ENCODE results near the gene IL25.
A peak's percentile ranks its signal among the peaks of the same experiment; 100 is the strongest.
"Not testable (repeated sequence)": the region's sequence is repeated elsewhere in the genome, so short reads cannot be mapped to it uniquely, and the experiment has no call there.

The IL25 gene

DNA sequence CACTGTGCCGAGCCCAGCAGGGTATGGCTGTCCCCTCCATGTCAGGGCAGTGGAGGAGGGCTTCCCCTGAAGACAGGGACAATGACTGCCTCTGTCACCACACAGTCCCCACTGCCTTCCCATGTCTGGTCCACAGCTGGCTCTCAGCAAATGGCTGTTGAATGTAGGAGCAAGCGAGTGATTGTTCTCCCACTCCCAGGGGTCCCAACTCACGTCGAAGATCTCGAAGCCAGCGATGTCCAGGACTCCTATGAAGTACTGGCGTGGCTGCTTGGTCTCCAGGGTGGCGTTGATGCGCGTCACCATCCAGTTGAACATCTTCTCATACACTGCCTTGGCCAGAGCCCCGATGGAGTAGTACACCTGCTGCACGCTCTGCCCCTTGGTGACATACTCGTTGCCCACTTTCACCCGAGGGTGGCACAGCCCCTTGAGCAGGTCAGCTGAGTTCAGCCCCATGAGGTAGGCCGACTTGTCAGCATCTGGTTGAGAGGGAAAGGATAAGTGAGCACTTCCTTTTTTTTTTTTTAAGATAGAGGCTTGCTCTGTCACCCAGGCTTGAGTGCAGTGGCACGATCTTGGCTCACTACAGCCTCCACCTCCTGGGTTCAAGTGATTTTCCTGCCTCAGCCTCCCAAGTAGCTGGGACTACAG lies 28.0 kb downstream of the IL25 start:
- not testable (repeated sequence) for H3K4me1 ChIP-seq (ENCODE audit: control insufficient read depth, insufficient read depth, low read depth, low read length); H3K14ac ChIP-seq (ENCODE audit: low read length in 2 of 2); H3K27ac ChIP-seq (ENCODE audit: low read length, poor library complexity, severe bottlenecking); H3K4ac ChIP-seq (ENCODE audit: low read depth in 1 of 2, low read length in 2 of 2); H3K4me2 ChIP-seq (ENCODE audit: low read length, poor library complexity, severe bottlenecking); H3K36me3 ChIP-seq (ENCODE audit: control insufficient read depth in 1 of 2, insufficient read depth in 2 of 2, low read depth in 1 of 2, low read length in 2 of 2); H2AFZ ChIP-seq (ENCODE audit: low read depth, low read length); H2BK15ac ChIP-seq (ENCODE audit: low read depth, poor library complexity, severe bottlenecking); H2BK12ac ChIP-seq (ENCODE audit: low read length in 2 of 2); H2BK120ac ChIP-seq (ENCODE audit: low read depth, low read length); H3K18ac ChIP-seq (ENCODE audit: low read depth in 1 of 2, low read length in 2 of 2); H3K23ac ChIP-seq (ENCODE audit: low read length in 2 of 2); H3K9ac ChIP-seq (ENCODE audit: low read length); H4K91ac ChIP-seq (ENCODE audit: low read length); H4K8ac ChIP-seq (ENCODE audit: low read length); H3K9me3 ChIP-seq (ENCODE audit: control insufficient read depth, low read length); DNase-seq; H2BK5ac ChIP-seq (ENCODE audit: low read depth, low read length, poor library complexity, severe bottlenecking); H3K79me1 ChIP-seq (replicated peaks; ENCODE audit: low read length, poor library complexity, severe bottlenecking); H3K4me3 ChIP-seq (ENCODE audit: insufficient read depth in 1 of 2, low read depth in 1 of 2, low read length in 2 of 2); H2AK5ac ChIP-seq (ENCODE audit: low read length, severe bottlenecking)
- peaks cover 30 to 56% of the 10 kb centered on the region in 2 experiments for H3K27me3 ChIP-seq (ENCODE audit: control insufficient read depth in 1 of 2, insufficient read depth in 1 of 2, low read length in 2 of 2)
- WGBS = 83% methylated on average over 16 of the region's 16 CpGs

DNA sequence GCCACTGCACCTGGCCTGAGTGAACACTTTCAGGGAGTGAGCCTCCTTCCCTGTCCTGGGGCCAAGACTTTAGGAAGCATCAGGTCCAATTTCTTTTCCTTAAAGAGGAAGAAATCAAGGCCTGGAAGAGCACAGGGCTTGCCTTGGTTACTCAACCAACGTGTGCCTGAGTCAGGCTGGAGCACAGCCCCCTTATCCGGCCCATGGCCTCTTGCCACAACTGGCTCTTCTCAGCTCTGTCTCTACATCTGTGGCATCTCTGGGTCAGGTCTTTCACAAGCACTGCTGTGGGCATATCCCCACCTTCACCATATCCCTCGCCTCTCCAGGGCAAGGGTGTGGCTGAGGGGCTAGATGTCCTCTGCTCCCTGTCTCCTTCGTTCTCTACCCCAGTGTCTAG lies 28.7 kb downstream of the IL25 start:
- H2BK12ac ChIP-seq (ENCODE audit: low read length in 2 of 2) = no peak overlapping the region
- H2BK5ac ChIP-seq (ENCODE audit: low read depth, low read length, poor library complexity, severe bottlenecking) = no peak overlapping the region
- no peak overlapping the region for H2AFZ ChIP-seq (ENCODE audit: low read depth, low read length)
- no peak overlapping the region for H3K4me3 ChIP-seq (ENCODE audit: insufficient read depth in 1 of 2, low read depth in 1 of 2, low read length in 2 of 2)
- H3K4me2 ChIP-seq (ENCODE audit: low read length, poor library complexity, severe bottlenecking) = no peak overlapping the region
- no peaks in the 10 kb centered on the region for H3K36me3 ChIP-seq (ENCODE audit: control insufficient read depth in 1 of 2, insufficient read depth in 2 of 2, low read depth in 1 of 2, low read length in 2 of 2)
- DNase-seq = no peak
- no peak overlapping the region for H3K23ac ChIP-seq (ENCODE audit: low read length in 2 of 2)
- H3K4ac ChIP-seq (ENCODE audit: low read depth in 1 of 2, low read length in 2 of 2) = no peak overlapping the region
- H3K4me1 ChIP-seq (ENCODE audit: control insufficient read depth, insufficient read depth, low read depth, low read length) = no peaks in the 10 kb centered on the region
- no peak overlapping the region for H2BK120ac ChIP-seq (ENCODE audit: low read depth, low read length)
- H3K79me1 ChIP-seq (replicated peaks; ENCODE audit: low read length, poor library complexity, severe bottlenecking) = no peaks in the 10 kb centered on the region
- H3K9me3 ChIP-seq (ENCODE audit: control insufficient read depth, low read length) = no peaks in the 10 kb centered on the region
- no peak overlapping the region for H2AK5ac ChIP-seq (ENCODE audit: low read length, severe bottlenecking)
- no peak overlapping the region for H3K14ac ChIP-seq (ENCODE audit: low read length in 2 of 2)
- no peak overlapping the region for H4K91ac ChIP-seq (ENCODE audit: low read length)
- H4K8ac ChIP-seq (ENCODE audit: low read length) = no peak overlapping the region
- H2BK15ac ChIP-seq (ENCODE audit: low read depth, poor library complexity, severe bottlenecking) = no peak overlapping the region
- WGBS = 85% methylated on average over 4 of the region's 4 CpGs
- no peak overlapping the region for H3K9ac ChIP-seq (ENCODE audit: low read length)
- no peak overlapping the region for H3K27ac ChIP-seq (ENCODE audit: low read length, poor library complexity, severe bottlenecking)
- H3K27me3 ChIP-seq (ENCODE audit: control insufficient read depth in 1 of 2, insufficient read depth in 1 of 2, low read length in 2 of 2) = peaks cover 33 to 61% of the 10 kb centered on the region in 2 experiments
- H3K18ac ChIP-seq (ENCODE audit: low read depth in 1 of 2, low read length in 2 of 2) = no peak overlapping the region

GRCh38 chr14:23402296-23403138 lies 29.9 kb downstream of the IL25 start:
- H2AFZ ChIP-seq (ENCODE audit: low read depth, low read length) = no peak overlapping the region
- no peaks in the 10 kb centered on the region for H3K9me3 ChIP-seq (ENCODE audit: control insufficient read depth, low read length)
- H4K91ac ChIP-seq (ENCODE audit: low read length) = no peak overlapping the region
- no peak overlapping the region for H3K9ac ChIP-seq (ENCODE audit: low read length)
- H3K27ac ChIP-seq (ENCODE audit: low read length, poor library complexity, severe bottlenecking) = no peak overlapping the region
- H3K18ac ChIP-seq (ENCODE audit: low read depth in 1 of 2, low read length in 2 of 2) = no peak overlapping the region
- peaks cover 37 to 63% of the 10 kb centered on the region in 2 experiments for H3K27me3 ChIP-seq (ENCODE audit: control insufficient read depth in 1 of 2, insufficient read depth in 1 of 2, low read length in 2 of 2)
- H3K23ac ChIP-seq (ENCODE audit: low read length in 2 of 2) = peak overlapping the region in 1 of 2 experiments; percentile 24
- H3K14ac ChIP-seq (ENCODE audit: low read length in 2 of 2) = no peak overlapping the region
- H2BK12ac ChIP-seq (ENCODE audit: low read length in 2 of 2) = no peak overlapping the region
- H2AK5ac ChIP-seq (ENCODE audit: low read length, severe bottlenecking) = no peak overlapping the region
- no peak overlapping the region for H4K8ac ChIP-seq (ENCODE audit: low read length)
- no peak overlapping the region for H2BK120ac ChIP-seq (ENCODE audit: low read depth, low read length)
- no peak overlapping the region for H2BK5ac ChIP-seq (ENCODE audit: low read depth, low read length, poor library complexity, severe bottlenecking)
- H2BK15ac ChIP-seq (ENCODE audit: low read depth, poor library complexity, severe bottlenecking) = no peak overlapping the region
- H3K4me1 ChIP-seq (ENCODE audit: control insufficient read depth, insufficient read depth, low read depth, low read length) = no peaks in the 10 kb centered on the region
- H3K79me1 ChIP-seq (replicated peaks; ENCODE audit: low read length, poor library complexity, severe bottlenecking) = no peaks in the 10 kb centered on the region
- H3K36me3 ChIP-seq (ENCODE audit: control insufficient read depth in 1 of 2, insufficient read depth in 2 of 2, low read depth in 1 of 2, low read length in 2 of 2) = no peaks in the 10 kb centered on the region
- H3K4me2 ChIP-seq (ENCODE audit: low read length, poor library complexity, severe bottlenecking) = no peak overlapping the region
- 55% methylated on average over 23 of the region's 25 CpGs for WGBS
- no peak overlapping the region for H3K4ac ChIP-seq (ENCODE audit: low read depth in 1 of 2, low read length in 2 of 2)
- no peak for DNase-seq
- no peak overlapping the region for H3K4me3 ChIP-seq (ENCODE audit: insufficient read depth in 1 of 2, low read depth in 1 of 2, low read length in 2 of 2)

- H3K23ac ChIP-seq (ENCODE audit: low read length in 2 of 2) = no peak overlapping the region
- H3K36me3 ChIP-seq (ENCODE audit: control insufficient read depth in 1 of 2, insufficient read depth in 2 of 2, low read depth in 1 of 2, low read length in 2 of 2) = no peaks in the 10 kb centered on the region
- H3K14ac ChIP-seq (ENCODE audit: low read length in 2 of 2) = no peak overlapping the region
- DNase-seq = no peak
- no peak overlapping the region for H3K4ac ChIP-seq (ENCODE audit: low read depth in 1 of 2, low read length in 2 of 2)
- H3K27me3 ChIP-seq (ENCODE audit: control insufficient read depth in 1 of 2, insufficient read depth in 1 of 2, low read length in 2 of 2) = peaks cover 41 to 63% of the 10 kb centered on the region in 2 experiments
- no peaks in the 10 kb centered on the region for H3K79me1 ChIP-seq (replicated peaks; ENCODE audit: low read length, poor library complexity, severe bottlenecking)
- WGBS = 73% methylated on average over 7 of the region's 7 CpGs
- no peak overlapping the region for H2BK5ac ChIP-seq (ENCODE audit: low read depth, low read length, poor library complexity, severe bottlenecking)
- no peaks in the 10 kb centered on the region for H3K4me1 ChIP-seq (ENCODE audit: control insufficient read depth, insufficient read depth, low read depth, low read length)
- no peak overlapping the region for H4K91ac ChIP-seq (ENCODE audit: low read length)
- H3K27ac ChIP-seq (ENCODE audit: low read length, poor library complexity, severe bottlenecking) = no peak overlapping the region
- H2BK12ac ChIP-seq (ENCODE audit: low read length in 2 of 2) = no peak overlapping the region
- no peak overlapping the region for H3K4me2 ChIP-seq (ENCODE audit: low read length, poor library complexity, severe bottlenecking)
- H4K8ac ChIP-seq (ENCODE audit: low read length) = no peak overlapping the region
- no peak overlapping the region for H2AFZ ChIP-seq (ENCODE audit: low read depth, low read length)
- H2AK5ac ChIP-seq (ENCODE audit: low read length, severe bottlenecking) = no peak overlapping the region
- H3K9ac ChIP-seq (ENCODE audit: low read length) = no peak overlapping the region
- no peak overlapping the region for H2BK15ac ChIP-seq (ENCODE audit: low read depth, poor library complexity, severe bottlenecking)
- H3K9me3 ChIP-seq (ENCODE audit: control insufficient read depth, low read length) = no peaks in the 10 kb centered on the region
- H3K18ac ChIP-seq (ENCODE audit: low read depth in 1 of 2, low read length in 2 of 2) = no peak overlapping the region
- H2BK120ac ChIP-seq (ENCODE audit: low read depth, low read length) = no peak overlapping the region
- H3K4me3 ChIP-seq (ENCODE audit: insufficient read depth in 1 of 2, low read depth in 1 of 2, low read length in 2 of 2) = no peak overlapping the region
These were observed 30.5 kb downstream of the IL25 start for GRCh38 chr14:23403139-23403438.

Measured in mesenchymal stem cell (in vitro differentiated cells and primary cell).